Measurements from ENCODE around the gene CRYBG1. TPM values are rescaled to one million over a fixed set of nuclear protein-coding genes. Genes with fewer than 3 reads are reported as not detected.

CRYBG1 gene
- total RNA-seq, 1 experiment from 2014 or later, result 10.1 TPM

DNA sequence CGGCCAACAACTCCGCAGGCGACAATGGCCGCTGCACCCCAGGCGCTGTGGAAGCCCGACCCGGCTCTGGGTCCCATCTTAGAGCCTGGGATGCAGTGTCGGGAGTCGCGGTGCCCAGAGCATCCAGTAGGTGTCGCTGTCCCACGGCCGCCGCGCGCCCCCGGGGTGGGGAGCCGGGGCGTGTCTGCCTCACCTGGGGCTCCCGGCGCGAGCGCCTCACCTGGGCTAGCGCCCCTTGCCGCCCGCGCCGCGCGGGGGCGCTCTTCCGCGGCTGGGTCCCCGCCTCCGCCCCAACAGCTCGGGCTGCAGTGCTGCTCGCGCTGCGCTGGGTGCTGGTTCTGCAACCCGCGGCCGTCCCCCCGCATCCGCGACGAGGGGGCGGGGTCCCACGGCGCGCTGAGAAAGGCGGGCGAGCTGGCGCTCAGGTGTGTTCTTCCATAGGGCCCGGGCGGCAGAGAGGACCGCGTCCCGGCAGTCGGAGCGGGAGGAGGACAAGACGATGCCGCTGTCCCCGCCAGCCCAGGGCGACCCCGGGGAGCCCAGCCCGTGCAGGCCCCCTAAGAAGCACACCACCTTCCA lies at the start of gene CRYBG1 (continued):
- TF ChIP-seq, protein P1, sequence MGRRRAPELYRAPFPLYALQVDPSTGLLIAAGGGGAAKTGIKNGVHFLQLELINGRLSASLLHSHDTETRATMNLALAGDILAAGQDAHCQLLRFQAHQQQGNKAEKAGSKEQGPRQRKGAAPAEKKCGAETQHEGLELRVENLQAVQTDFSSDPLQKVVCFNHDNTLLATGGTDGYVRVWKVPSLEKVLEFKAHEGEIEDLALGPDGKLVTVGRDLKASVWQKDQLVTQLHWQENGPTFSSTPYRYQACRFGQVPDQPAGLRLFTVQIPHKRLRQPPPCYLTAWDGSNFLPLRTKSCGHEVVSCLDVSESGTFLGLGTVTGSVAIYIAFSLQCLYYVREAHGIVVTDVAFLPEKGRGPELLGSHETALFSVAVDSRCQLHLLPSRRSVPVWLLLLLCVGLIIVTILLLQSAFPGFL (CRISPR knock-in tag; IDR thresholded peaks at IDR 0.05; ENCODE audit: borderline replicate concordance), result no peak
- no peak for TF ChIP-seq MYBL2 (CRISPR knock-in tag; IDR thresholded peaks at IDR 0.05)
- no peak for TF ChIP-seq TCF7 (CRISPR knock-in tag; IDR thresholded peaks at IDR 0.05; ENCODE audit: low read depth)
- no peak; the same call in 1 of the 2 replicates for TF ChIP-seq RELA (CRISPR knock-in tag; IDR thresholded peaks at IDR 0.05; ENCODE audit: borderline replicate concordance)
- TF ChIP-seq, protein P2, sequence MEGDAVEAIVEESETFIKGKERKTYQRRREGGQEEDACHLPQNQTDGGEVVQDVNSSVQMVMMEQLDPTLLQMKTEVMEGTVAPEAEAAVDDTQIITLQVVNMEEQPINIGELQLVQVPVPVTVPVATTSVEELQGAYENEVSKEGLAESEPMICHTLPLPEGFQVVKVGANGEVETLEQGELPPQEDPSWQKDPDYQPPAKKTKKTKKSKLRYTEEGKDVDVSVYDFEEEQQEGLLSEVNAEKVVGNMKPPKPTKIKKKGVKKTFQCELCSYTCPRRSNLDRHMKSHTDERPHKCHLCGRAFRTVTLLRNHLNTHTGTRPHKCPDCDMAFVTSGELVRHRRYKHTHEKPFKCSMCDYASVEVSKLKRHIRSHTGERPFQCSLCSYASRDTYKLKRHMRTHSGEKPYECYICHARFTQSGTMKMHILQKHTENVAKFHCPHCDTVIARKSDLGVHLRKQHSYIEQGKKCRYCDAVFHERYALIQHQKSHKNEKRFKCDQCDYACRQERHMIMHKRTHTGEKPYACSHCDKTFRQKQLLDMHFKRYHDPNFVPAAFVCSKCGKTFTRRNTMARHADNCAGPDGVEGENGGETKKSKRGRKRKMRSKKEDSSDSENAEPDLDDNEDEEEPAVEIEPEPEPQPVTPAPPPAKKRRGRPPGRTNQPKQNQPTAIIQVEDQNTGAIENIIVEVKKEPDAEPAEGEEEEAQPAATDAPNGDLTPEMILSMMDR (IDR thresholded peaks at IDR 0.05), result peak; percentile 99
- TF ChIP-seq, protein P3, sequence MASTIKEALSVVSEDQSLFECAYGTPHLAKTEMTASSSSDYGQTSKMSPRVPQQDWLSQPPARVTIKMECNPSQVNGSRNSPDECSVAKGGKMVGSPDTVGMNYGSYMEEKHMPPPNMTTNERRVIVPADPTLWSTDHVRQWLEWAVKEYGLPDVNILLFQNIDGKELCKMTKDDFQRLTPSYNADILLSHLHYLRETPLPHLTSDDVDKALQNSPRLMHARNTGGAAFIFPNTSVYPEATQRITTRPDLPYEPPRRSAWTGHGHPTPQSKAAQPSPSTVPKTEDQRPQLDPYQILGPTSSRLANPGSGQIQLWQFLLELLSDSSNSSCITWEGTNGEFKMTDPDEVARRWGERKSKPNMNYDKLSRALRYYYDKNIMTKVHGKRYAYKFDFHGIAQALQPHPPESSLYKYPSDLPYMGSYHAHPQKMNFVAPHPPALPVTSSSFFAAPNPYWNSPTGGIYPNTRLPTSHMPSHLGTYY (CRISPR knock-in tag; IDR thresholded peaks at IDR 0.05), result peak; percentile 55; the same call in 1 of the 2 replicates
- no peak for TF ChIP-seq GTF2I (CRISPR knock-in tag; conservative IDR thresholded peaks at IDR 0.05)
- TF ChIP-seq ZNF416 (CRISPR knock-in tag; IDR thresholded peaks at IDR 0.05), result no peak
- TF ChIP-seq, protein P4, sequence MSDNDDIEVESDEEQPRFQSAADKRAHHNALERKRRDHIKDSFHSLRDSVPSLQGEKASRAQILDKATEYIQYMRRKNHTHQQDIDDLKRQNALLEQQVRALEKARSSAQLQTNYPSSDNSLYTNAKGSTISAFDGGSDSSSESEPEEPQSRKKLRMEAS (CRISPR knock-in tag; IDR thresholded peaks at IDR 0.05), result peak; percentile 5; the same call in 1 of the 2 replicates
- TF ChIP-seq CBFB (CRISPR knock-in tag; IDR thresholded peaks at IDR 0.05; ENCODE audit: low read depth), result peak; percentile 88; the same call in 1 of the 2 replicates
- TF ChIP-seq IRF2 (CRISPR knock-in tag; IDR thresholded peaks at IDR 0.05; ENCODE audit: borderline replicate concordance, low read depth), result no peak
- TF ChIP-seq, protein P5, sequence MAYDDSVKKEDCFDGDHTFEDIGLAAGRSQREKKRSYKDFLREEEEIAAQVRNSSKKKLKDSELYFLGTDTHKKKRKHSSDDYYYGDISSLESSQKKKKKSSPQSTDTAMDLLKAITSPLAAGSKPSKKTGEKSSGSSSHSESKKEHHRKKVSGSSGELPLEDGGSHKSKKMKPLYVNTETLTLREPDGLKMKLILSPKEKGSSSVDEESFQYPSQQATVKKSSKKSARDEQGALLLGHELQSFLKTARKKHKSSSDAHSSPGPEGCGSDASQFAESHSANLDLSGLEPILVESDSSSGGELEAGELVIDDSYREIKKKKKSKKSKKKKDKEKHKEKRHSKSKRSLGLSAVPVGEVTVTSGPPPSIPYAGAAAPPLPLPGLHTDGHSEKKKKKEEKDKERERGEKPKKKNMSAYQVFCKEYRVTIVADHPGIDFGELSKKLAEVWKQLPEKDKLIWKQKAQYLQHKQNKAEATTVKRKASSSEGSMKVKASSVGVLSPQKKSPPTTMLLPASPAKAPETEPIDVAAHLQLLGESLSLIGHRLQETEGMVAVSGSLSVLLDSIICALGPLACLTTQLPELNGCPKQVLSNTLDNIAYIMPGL (CRISPR knock-in tag; IDR thresholded peaks at IDR 0.05), result peak; percentile 99
- TF ChIP-seq, protein P6, sequence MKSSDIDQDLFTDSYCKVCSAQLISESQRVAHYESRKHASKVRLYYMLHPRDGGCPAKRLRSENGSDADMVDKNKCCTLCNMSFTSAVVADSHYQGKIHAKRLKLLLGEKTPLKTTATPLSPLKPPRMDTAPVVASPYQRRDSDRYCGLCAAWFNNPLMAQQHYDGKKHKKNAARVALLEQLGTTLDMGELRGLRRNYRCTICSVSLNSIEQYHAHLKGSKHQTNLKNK (CRISPR knock-in tag; IDR thresholded peaks at IDR 0.05), result no peak
- 0 out of 2 replicates have a peak, but pooled peaks have one; percentile 54 for TF ChIP-seq CREM (CRISPR knock-in tag; IDR thresholded peaks at IDR 0.05)
- no peak for TF ChIP-seq MXD4 (CRISPR knock-in tag; IDR thresholded peaks at IDR 0.05; ENCODE audit: borderline replicate concordance)
- no peak for TF ChIP-seq SMAD4 (CRISPR knock-in tag; IDR thresholded peaks at IDR 0.05)
- peak; percentile 96 for TF ChIP-seq ZNF423 (CRISPR knock-in tag; IDR thresholded peaks at IDR 0.05)
- TF ChIP-seq NFE2L1 (CRISPR knock-in tag; IDR thresholded peaks at IDR 0.05), result no peak
- TF ChIP-seq, protein P7, sequence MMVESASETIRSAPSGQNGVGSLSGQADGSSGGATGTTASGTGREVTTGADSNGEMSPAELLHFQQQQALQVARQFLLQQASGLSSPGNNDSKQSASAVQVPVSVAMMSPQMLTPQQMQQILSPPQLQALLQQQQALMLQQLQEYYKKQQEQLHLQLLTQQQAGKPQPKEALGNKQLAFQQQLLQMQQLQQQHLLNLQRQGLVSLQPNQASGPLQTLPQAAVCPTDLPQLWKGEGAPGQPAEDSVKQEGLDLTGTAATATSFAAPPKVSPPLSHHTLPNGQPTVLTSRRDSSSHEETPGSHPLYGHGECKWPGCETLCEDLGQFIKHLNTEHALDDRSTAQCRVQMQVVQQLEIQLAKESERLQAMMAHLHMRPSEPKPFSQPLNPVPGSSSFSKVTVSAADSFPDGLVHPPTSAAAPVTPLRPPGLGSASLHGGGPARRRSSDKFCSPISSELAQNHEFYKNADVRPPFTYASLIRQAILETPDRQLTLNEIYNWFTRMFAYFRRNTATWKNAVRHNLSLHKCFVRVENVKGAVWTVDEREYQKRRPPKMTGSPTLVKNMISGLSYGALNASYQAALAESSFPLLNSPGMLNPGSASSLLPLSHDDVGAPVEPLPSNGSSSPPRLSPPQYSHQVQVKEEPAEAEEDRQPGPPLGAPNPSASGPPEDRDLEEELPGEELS (CRISPR knock-in tag; IDR thresholded peaks at IDR 0.05), result no peak
- TF ChIP-seq, protein P8, sequence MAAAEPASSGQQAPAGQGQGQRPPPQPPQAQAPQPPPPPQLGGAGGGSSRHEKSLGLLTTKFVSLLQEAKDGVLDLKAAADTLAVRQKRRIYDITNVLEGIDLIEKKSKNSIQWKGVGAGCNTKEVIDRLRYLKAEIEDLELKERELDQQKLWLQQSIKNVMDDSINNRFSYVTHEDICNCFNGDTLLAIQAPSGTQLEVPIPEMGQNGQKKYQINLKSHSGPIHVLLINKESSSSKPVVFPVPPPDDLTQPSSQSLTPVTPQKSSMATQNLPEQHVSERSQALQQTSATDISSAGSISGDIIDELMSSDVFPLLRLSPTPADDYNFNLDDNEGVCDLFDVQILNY (CRISPR knock-in tag; IDR thresholded peaks at IDR 0.05), result peak; percentile 12; the same call in 1 of the 2 replicates
- TF ChIP-seq OVOL2 (CRISPR knock-in tag; IDR thresholded peaks at IDR 0.05; ENCODE audit: borderline replicate concordance), result no peak
- no peak for TF ChIP-seq FOXP1 (CRISPR knock-in tag; IDR thresholded peaks at IDR 0.05; ENCODE audit: borderline replicate concordance)
- TF ChIP-seq, protein P9, sequence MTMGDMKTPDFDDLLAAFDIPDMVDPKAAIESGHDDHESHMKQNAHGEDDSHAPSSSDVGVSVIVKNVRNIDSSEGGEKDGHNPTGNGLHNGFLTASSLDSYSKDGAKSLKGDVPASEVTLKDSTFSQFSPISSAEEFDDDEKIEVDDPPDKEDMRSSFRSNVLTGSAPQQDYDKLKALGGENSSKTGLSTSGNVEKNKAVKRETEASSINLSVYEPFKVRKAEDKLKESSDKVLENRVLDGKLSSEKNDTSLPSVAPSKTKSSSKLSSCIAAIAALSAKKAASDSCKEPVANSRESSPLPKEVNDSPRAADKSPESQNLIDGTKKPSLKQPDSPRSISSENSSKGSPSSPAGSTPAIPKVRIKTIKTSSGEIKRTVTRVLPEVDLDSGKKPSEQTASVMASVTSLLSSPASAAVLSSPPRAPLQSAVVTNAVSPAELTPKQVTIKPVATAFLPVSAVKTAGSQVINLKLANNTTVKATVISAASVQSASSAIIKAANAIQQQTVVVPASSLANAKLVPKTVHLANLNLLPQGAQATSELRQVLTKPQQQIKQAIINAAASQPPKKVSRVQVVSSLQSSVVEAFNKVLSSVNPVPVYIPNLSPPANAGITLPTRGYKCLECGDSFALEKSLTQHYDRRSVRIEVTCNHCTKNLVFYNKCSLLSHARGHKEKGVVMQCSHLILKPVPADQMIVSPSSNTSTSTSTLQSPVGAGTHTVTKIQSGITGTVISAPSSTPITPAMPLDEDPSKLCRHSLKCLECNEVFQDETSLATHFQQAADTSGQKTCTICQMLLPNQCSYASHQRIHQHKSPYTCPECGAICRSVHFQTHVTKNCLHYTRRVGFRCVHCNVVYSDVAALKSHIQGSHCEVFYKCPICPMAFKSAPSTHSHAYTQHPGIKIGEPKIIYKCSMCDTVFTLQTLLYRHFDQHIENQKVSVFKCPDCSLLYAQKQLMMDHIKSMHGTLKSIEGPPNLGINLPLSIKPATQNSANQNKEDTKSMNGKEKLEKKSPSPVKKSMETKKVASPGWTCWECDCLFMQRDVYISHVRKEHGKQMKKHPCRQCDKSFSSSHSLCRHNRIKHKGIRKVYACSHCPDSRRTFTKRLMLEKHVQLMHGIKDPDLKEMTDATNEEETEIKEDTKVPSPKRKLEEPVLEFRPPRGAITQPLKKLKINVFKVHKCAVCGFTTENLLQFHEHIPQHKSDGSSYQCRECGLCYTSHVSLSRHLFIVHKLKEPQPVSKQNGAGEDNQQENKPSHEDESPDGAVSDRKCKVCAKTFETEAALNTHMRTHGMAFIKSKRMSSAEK (CRISPR knock-in tag; IDR thresholded peaks at IDR 0.05; ENCODE audit: borderline replicate concordance), result no peak

Measured in WTC11 (cell line).